ENCODE data around the gene PCP2.
A peak's percentile ranks its signal among the peaks of the same experiment; 100 is the strongest.

The PCP2 gene

DNA sequence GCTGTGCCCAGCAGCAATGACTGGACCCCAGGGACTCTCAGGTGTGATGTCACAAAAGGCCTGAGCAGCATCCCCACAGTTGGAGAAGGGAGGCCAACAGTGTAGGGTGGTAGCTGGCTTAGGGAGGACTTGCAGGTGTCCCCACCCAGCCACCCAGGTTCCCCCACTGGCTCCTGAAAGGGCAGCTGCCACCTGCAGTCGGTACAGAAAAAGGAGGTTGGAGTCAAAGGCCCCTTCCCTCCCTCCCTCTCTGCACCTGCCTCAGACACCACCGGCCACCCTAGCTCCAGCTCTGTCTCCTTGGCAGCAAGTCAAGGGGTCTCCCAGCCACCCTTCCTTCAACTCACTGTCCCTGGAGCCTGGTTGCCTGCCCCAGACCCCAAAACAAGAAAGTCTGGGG is at the start of gene PCP2:
Gene PCP2 (minus strand): TSS at position 22 of the 400 bp plus-strand sequence. CDS start 262 bp downstream, outside the sequence.
- no peak for DNase-seq (ENCODE audit: low read depth in 2 of 2)

DNA sequence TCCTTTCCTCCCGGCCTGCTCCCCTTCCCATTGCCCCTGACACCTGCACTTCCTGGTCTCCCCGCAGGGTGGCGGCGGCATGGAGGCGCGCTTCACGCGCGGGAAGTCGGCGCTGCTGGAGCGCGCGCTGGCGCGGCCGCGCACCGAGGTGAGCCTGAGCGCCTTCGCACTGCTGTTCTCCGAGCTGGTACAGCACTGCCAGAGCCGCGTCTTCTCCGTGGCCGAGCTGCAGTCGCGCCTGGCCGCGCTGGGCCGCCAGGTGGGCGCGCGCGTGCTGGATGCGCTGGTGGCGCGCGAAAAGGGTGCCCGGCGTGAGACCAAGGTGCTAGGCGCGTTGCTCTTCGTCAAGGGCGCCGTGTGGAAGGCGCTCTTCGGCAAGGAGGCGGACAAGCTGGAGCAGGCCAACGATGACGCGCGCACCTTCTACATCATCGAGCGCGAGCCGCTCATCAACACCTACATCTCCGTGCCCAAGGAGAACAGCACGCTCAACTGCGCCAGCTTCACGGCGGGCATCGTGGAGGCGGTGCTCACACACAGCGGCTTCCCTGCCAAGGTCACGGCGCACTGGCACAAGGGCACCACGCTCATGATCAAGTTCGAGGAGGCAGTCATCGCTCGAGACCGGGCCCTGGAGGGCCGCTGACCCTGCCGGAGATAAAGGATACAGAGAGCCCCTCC is 48.8 kb upstream of the PCP2 start:
- DNase-seq (ENCODE audit: low read depth in 2 of 2): no peak

- DNase-seq (ENCODE audit: low read depth in 2 of 2): peak; percentile 60 to 76
Measured at GRCh38 chr19:7681340-7682174, 48.0 kb upstream of the PCP2 start.

- DNase-seq (ENCODE audit: low read depth in 2 of 2): peak; percentile 69 to 71
Measured at GRCh38 chr19:7680606-7681339, 47.3 kb upstream of the PCP2 start, which contains the start of gene TRAPPC5. Gene TRAPPC5 (plus strand): TSS chr19:7680833. CDS start chr19:7682254, 1,421 bp downstream.

GRCh38 chr19:7679771-7680605 is 46.5 kb upstream of the PCP2 start:
- no peak for DNase-seq (ENCODE audit: low read depth in 2 of 2)

- peak; percentile 26 to 62 for DNase-seq (ENCODE audit: low read depth in 2 of 2)
Measured at GRCh38 chr19:7678971-7679751, 45.6 kb upstream of the PCP2 start.

GRCh38 chr19:7677669-7678311 is 44.3 kb upstream of the PCP2 start:
- no peak for DNase-seq (ENCODE audit: low read depth in 2 of 2)

DNA sequence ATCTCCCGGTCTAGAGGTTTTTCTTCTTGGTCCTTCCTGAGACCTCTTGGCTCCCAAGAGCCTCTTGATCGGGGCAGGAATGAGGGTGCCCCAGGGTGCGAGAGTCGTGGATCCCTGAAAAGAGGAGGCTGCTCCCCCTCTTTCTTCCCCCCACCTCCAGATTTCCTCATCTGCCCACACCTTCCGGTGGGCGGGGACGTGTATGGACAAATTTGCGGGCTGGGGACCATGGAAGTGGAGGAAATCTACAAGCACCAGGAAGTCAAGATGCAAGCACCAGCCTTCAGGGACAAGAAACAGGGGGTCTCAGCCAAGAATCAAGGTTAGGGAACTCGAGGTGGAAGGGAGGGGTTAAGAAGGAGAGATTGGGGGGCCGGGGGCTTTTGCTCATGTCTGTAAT is 43.3 kb upstream of the PCP2 start, which contains the start of gene MCEMP1:
Gene MCEMP1 (plus strand): TSS at position 237 of the 400 bp plus-strand sequence. CDS start 31 bp downstream, at position 268.
- DNase-seq (ENCODE audit: low read depth in 2 of 2): no peak

GRCh38 chr19:7676376-7676775 is 42.9 kb upstream of the PCP2 start:
- DNase-seq (ENCODE audit: low read depth in 2 of 2): no peak

- no peak for DNase-seq (ENCODE audit: low read depth in 2 of 2)
Measured at GRCh38 chr19:7674010-7675005, 40.8 kb upstream of the PCP2 start.

DNA sequence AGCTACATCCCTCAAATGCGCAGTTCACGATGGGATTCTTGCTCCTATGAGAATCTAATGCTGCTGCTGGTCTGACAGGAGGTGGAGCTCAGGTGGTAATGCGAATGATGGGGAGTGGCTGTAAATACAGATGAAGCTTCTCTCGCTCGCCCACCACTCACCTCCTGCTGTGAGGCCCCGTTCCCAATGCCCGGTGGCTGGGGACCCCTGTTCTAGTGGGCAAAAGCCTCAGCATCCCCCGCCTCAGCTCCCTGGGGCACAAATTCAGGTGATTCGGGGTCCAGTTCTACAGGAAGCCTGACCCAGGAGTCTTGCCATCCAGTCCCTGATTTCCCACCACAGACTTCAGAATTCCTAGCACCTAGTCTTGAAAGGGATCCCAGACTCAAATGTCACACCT is 39.0 kb upstream of the PCP2 start:
- no peak for DNase-seq (ENCODE audit: low read depth in 2 of 2)

DNA sequence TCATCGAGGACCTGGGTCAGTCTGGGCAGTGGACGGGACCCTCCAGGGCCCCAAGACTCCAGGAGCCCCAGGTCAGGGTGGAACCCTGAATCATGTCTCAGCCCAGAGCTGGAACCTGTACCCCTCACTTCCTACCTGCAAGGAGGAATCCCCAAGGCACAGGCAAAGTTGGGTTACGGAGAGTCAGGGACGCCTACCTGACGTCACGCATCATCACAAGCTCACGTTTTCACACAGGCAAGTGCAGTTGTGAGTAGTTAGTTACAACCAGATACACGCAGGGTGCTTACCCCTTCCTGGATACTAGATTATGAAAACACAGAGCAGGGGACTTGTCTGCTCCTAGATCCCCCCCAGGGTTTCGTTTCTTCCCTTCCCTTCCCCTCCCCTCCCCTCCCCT is 37.3 kb upstream of the PCP2 start:
- DNase-seq (ENCODE audit: low read depth in 2 of 2): no peak

DNA sequence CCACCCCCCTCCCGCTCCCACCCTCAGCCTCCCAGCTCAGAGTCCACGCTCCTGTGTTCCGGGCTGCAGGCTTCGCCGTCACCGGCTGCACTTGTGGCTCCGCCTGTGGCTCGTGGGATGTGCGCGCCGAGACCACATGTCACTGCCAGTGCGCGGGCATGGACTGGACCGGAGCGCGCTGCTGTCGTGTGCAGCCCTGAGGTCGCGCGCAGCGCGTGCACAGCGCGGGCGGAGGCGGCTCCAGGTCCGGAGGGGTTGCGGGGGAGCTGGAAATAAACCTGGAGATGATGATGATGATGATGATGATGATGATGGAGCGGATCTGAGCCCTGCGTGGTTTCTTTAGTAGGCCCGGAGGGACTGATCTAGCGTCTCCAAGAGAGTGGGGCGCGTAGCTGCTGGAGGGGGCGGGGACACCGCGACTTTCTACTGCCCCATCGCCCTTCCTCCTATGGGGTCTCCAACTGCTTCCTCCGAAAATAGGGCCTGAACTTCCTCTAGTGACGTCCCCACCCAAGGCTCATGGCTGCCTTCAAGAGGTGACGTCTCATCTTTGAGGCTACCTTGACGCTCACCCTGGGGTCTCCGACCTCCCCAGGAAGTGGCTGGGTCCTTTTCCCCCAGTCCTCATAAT is 36.7 kb upstream of the PCP2 start:
- no peak for DNase-seq (ENCODE audit: low read depth in 2 of 2)

GRCh38 chr19:7669641-7670040 is 36.1 kb upstream of the PCP2 start:
- no peak for DNase-seq (ENCODE audit: low read depth in 2 of 2)

DNA sequence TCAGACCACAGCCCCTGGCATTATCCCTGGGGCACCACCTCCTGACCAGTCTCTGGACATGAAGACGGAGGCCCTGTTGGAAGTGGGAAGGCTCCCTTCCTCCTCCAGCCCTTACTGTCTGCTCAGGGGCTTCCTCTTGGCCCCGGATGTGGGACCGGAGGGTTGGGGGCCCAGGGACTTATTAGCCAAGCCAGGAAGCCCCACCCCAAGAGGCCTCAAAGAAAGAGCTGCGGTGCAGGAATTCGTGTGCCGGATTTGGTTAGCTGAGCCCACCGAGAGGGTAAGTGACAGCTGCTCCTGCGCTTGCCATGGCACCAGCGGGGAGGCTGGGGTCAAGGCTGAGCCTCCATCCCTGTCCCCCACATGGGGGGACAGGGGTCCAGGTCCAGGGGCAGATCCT is 35.3 kb upstream of the PCP2 start, which contains the start of gene RETN:
Gene RETN (plus strand): TSS at position 208 of the 400 bp plus-strand sequence. CDS start 278 bp downstream, outside the sequence.
- no peak for DNase-seq (ENCODE audit: low read depth in 2 of 2)

- DNase-seq (ENCODE audit: low read depth in 2 of 2): no peak
Measured at GRCh38 chr19:7665076-7665475, 31.6 kb upstream of the PCP2 start.

- DNase-seq (ENCODE audit: low read depth in 2 of 2): no peak
Measured at GRCh38 chr19:7663706-7664105, 30.2 kb upstream of the PCP2 start.

- DNase-seq (ENCODE audit: low read depth in 2 of 2): no peak
Measured at GRCh38 chr19:7662657-7663056, 29.1 kb upstream of the PCP2 start.

Measured in activated CD8-positive, alpha-beta memory T cell treated with anti-CD3 and anti-CD28 coated beads for 4 hours (primary cell).